Cerebellar nuclear complex (tissue), 1 donor: ENCODE data around the gene BMP2K.

Experiments
- DNase-seq, 2 experiments: peaks; one replicate each; lab custom pipeline; 2025; lab: John Stamatoyannopoulos, UW

Gene BMP2K

DNA sequence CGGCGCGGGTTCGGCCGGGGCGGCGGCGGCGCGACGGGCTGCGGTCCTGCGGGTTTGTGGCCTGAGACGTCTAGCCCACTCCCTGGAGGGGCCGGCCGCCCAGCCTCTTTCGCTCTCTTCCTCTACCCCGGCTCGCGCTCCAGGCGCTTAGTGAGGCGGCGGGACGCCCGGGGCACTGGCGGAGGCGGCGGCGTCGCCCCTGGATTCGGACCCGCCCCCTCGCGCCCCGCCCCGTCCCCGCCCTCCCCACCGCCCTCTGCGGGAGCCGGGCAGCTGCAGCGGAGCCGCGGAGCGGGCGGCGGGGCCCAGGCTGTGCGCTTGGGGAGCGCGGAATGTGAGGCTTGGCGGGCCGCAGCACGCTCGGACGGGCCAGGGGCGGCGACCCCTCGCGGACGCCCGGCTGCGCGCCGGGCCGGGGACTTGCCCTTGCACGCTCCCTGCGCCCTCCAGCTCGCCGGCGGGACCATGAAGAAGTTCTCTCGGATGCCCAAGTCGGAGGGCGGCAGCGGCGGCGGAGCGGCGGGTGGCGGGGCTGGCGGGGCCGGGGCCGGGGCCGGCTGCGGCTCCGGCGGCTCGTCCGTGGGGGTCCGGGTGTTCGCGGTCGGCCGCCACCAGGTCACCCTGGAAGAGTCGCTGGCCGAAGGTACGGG, at the start of gene BMP2K:
BMP2K (plus strand) TSS at position 272 of the 650 bp plus-strand sequence; CDS start at position 466, 194 bp downstream.
- no peak for DNase-seq

DNA sequence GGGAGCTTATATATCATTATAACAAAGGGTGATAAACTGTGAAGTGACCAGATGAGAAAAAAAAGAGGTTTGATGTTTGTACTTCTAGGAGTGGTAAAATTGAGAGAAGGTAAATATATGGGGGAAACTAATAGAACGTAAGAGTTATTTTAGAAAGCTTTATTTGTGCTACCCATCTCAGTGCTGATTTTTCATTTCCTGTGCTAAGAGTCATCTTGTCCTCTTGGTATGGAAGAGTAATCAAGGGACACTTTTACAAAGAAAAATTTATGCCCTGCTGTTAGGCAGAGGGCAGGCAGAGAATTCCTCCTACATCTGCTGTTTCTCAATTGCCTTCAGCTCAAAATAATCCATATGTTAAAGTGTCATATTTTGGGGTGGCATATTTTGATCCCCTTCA, 49.6 kb upstream of the BMP2K start:
- DNase-seq, result no peak

DNA sequence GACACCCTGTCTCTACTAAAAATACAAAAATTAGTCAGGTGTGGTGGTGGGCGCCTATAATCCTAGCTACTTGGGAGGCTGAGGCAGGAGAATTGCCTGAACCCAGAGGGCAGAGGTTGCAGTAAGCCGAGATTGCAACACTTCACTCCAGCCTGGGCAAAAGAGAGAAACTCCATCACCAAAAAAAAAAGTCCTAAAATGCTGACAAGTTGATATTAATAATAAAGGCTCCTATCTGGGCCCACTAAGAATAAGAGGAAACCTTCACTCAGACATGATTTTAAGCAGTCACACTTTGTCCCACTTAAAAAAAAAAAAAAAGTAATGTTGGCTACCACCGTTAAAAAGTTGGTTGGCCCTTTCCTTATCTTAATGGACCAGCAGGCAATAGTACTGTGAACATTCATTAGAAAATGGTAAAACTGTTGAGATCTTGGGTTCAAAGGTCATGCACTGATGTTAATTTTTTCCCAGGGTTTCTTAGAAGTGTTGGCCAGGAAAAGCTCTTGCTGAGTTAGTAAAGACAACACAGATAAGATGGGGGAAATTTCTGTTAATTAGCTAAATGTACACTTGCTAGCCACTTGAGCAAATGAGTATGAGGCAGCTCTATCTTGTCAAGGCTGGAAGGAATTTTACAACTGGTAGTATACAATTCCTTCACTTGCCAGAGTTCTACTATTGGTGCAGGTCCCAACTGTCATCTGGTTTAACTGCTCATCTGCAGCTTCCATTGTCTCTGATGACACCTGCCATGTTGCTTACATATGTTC, 43.6 kb upstream of the BMP2K start:
- no peak for DNase-seq

- DNase-seq, result no peak
Observed at GRCh38 chr4:78734441-78735162, 41.5 kb upstream of the BMP2K start.

DNA sequence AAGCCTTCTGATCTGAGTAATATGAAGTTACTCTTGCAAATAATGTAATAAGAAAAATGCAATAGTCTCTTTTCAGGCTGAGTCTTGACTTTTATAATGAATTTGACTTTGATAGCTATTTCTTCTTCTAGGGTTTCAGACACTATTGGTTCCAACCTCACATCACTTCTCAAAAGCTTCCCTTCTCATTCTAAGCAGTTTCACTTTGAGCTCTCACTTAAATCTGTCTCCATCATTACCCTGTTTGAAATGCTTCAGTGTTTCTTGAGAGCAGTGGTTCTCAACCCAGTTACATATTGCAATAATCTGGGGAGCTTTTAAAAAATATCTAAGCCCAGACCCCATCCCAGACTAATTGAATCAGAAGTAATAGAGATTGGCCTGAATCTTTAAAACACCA, 40.5 kb upstream of the BMP2K start:
- no peak for DNase-seq

- no peak for DNase-seq
Observed at GRCh38 chr4:78737035-78737434, 39.1 kb upstream of the BMP2K start.

GRCh38 chr4:78737973-78738372, 38.2 kb upstream of the BMP2K start:
- no peak for DNase-seq

DNA sequence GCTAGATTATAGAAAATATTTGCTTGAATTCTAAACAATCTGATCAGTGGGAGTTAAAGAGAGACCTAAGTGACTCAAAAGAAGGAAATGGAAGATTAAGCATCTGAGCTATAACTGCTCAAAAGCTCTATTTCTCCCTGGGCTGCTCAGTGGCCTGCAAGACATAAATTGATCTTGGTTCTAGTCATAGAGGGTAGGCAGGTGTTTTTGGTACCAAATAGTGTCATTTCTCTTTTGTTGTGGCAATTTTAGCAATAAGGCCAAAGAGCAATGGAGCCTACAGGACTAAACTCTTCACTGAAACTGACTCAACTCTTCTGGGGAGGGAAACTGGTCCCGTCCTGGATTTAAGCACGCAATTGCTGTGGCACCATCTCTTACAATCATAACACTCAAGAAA, 33.9 kb upstream of the BMP2K start:
- DNase-seq, result no peak

- DNase-seq, result no peak
Observed at GRCh38 chr4:78747475-78747922, 28.7 kb upstream of the BMP2K start.

DNA sequence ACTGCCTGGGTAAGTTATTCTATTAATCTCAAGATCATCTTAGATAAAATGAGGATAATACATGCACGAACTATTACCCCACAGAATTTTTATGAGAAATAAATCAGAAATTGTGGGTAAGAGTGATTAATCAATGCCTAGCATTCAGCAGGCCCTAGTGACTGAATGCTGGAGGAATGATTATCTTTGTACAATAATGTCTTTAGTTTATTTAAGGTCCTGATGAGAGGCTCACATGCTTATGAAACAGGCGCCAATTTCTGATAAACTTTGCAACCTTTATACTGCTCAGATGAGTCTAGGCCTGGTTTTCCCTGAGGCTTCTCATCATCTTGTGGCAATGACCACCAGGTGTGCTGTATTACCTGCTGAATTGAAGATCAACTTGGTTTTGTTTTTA, 27.8 kb upstream of the BMP2K start:
- DNase-seq, result no peak

- no peak for DNase-seq
Observed at GRCh38 chr4:78749258-78749971, 26.7 kb upstream of the BMP2K start.

- no peak for DNase-seq
Observed at GRCh38 chr4:78749972-78750727, 26.0 kb upstream of the BMP2K start.

DNA sequence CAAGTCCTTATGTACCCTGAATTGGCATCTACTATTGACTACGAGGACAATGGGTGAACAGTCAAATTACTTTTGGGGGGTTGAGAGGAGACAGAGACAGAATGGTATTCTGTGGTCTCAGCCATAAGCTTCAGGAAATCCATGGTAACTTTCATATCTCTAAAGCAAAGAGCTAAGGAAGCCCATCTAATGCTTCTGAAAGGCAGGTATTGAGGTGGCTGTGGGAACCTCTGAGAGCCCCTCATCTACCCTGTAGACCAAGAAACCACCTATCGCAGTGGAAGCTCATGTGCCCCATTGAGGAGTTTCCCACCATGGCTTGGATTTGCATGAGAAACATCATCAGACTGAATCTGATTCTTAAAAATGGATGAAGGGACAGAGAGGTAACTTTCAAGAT, 23.1 kb upstream of the BMP2K start:
- DNase-seq, result no peak

DNA sequence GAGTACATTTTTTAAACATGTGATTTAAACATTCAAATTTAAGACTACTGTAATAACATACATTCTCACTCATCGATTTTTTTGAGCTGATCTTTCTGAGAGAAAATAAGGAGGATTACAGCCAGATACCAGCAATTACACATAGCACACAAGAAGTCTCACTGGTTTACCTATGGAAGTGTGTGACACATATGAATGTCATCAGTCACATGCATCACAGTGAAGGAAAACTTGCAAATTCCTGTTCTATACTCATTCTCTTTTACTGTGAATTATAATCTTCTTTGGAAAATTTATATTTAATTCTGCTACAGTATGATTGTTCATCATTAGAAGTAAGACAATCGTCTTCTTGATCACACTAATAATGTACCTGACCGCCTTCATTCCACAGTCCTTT, 21.3 kb upstream of the BMP2K start:
- DNase-seq, result no peak

DNA sequence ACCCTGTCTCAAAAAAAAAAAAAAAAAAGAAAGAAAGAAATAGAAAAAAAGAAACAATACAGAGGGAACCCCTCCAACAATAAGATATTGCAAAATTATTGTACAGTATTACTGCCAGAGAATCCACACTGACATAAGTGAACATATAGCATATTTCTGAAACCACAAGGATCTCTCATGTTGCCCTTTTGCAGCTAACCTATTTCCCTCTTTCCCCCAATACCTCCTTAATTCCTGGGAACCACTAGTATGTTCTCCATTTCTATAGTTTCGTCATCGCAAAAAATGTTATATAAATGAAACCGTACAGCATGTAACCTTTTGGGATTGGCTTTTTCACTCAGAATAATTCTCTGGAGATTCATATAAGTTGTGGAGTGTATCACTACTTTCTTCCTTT, 20.0 kb upstream of the BMP2K start:
- no peak for DNase-seq

DNA sequence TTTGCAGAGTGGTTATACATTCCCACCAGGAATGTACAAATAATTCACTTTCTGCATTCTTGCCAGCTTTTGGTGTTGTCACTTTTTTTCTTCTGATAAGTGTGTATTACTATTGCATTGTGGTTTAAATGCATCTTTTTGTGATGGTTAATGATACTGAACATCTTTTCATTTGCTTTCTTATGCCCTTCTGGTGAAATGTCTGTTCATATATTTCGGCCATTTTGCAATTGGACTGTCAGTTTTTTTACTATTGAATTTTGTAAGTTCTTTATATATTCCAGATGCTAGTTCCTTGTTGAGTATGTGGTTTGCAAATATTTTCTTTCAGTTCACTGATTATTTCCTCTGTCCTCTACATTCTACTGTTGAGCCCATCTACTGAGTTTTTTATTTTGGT, 19.4 kb upstream of the BMP2K start:
- no peak for DNase-seq

DNA sequence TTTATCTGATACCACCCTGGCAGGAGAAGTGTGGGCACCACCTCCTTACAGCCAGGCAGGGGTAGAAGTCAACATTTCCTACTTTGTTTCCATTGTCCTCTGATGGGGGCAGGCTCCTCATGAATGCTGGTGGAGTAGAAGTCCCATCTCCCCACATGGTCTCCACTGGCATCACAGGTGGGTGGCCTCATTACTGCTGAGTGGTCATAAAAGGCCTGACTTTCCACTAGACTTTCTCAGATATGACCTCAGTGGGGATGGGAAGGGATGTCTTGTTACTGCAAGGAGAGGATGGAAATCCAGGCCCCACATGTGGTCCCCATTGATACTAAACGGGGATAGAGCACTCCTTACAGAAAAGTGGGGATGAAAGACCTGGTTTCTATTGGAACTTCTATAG, 18.6 kb upstream of the BMP2K start:
- DNase-seq, result no peak

DNA sequence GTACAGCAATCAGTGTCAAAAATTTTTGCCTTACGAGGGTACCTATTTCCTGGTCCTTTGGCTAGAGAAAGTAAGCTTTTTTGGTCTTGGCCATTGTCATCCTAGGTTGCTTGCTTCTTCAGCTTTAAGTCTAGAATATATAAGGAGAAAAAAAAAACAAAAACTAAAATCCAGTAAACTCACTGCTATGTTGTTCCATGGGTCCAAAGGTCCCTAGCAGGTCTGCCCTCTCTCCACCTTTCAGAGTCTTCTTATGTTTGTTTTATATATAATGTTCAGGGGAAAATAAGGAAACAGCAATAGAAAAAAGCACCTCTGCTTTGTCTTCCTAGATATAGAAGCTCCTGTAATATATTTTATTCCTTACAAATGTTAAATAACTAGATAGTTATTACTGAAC, 18.1 kb upstream of the BMP2K start:
- no peak for DNase-seq

DNA sequence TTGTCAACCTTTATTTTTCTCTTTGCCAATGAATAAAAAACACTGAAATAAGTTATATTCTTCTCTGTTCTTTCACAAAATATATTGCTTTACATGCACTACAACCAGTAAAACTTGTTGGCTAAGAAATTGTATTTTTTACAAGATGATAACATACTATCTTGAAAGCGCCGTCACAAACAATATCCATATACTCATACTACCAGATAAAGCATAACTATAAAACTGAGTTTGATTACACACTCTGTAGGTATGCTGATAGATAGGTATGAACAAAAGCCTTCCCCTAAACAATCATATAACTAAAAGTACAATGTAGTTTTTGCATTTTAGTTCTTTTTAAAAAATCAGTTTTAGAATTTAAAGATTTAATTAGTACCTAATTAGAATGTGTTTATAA, 13.6 kb upstream of the BMP2K start:
- DNase-seq, result no peak

DNA sequence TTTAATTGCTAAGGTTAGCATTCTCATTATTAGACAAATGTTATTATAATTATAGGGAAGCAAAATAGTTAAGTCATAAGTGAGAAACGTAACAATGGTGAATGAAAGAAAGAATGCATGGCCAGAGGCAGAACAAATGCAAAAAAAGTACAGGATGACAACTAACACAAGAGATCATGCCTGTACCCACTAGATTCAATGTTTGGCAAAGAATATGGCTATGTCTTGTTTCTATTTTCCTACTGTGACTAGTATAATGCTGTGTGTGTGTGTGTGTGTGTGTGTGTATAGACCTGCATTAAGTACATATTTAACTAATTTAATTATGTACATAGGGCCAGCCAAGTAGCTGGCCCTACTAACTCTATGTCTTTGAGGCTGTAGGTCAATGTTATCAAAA, 12.9 kb upstream of the BMP2K start:
- no peak for DNase-seq

GRCh38 chr4:78763763-78764387, 12.3 kb upstream of the BMP2K start:
- no peak for DNase-seq
